ENCODE data around the gene HSPA12B. TPM values are rescaled to one million over a fixed set of nuclear protein-coding genes. Genes with fewer than 3 reads are reported as not detected.

Gene HSPA12B
- total and polyA plus RNA-seq, 8 donors = 14.6 to 31.8 (median 22.9) TPM

GRCh38 chr20:3765171-3765882 lies 32.8 kb downstream of the HSPA12B start:
- DNase-seq = no peak
- no peak for TF ChIP-seq CTCF (IDR thresholded peaks at IDR 0.05)
- ATAC-seq = no peak
- Histone ChIP-seq H3K4me3 (no peak overlapping the region), H3K36me3 (no peaks in the 10 kb centered on the region), H3K27me3 (no peaks in the 10 kb centered on the region), H3K4me1 (peaks cover 9 to 52% of the 10 kb centered on the region in 2 donors), H3K27ac (peak overlapping the region in 1 of 2 donors; percentile 65), H3K9me3 (no peaks in the 10 kb centered on the region)
- intact Hi-C loops (cut with DNase I) = no loop called here

- no peak overlapping the region for H3K27ac ChIP-seq
- peaks cover 9 to 52% of the 10 kb centered on the region in 2 donors for H3K4me1 ChIP-seq
- intact Hi-C loops (cut with DNase I) = no loop called here
- TF ChIP-seq CTCF (IDR thresholded peaks at IDR 0.05) = no peak
- ATAC-seq = no peak
- H3K9me3 ChIP-seq = no peaks in the 10 kb centered on the region
- no peaks in the 10 kb centered on the region for H3K27me3 ChIP-seq
- no peak for DNase-seq
- no peaks in the 10 kb centered on the region for H3K36me3 ChIP-seq
- H3K4me3 ChIP-seq = peak overlapping the region; percentile 62 to 70
These were observed 34.1 kb downstream of the HSPA12B start for GRCh38 chr20:3766422-3767109.

GRCh38 chr20:3767110-3767426 lies 34.6 kb downstream of the HSPA12B start:
- intact Hi-C loops (cut with DNase I) = no loop called here

GRCh38 chr20:3767427-3768341 lies 35.2 kb downstream of the HSPA12B start, which contains the start of gene ADISSP:
Gene ADISSP (minus strand): TSS chr20:3767753. CDS start chr20:3760100, 7,653 bp downstream.
- ATAC-seq (peak; percentile 96), DNase-seq (peak; percentile 98 to 100 (median 99))
- peak within 1 kb of the TSS; percentile 62 to 70 for H3K4me3 ChIP-seq
- H3K9me3 ChIP-seq = no peaks in the 10 kb centered on the region
- no peaks in the 10 kb centered on the region for H3K27me3 ChIP-seq
- TF ChIP-seq CTCF (IDR thresholded peaks at IDR 0.05) = no peak
- H3K36me3 ChIP-seq = no peaks in the 10 kb centered on the region
- intact Hi-C loops (cut with DNase I) = no loop called here
- peaks cover 9 to 52% of the 10 kb centered on the region in 2 donors for H3K4me1 ChIP-seq
- peak within 1 kb of the TSS; percentile 82 to 95 for H3K27ac ChIP-seq

More at GRCh38 chr20:3767110-3767426, 34.6 kb downstream of the HSPA12B start:
- Histone ChIP-seq H3K27ac (peak overlapping the region in 1 of 2 donors; percentile 95), H3K4me1 (peaks cover 9 to 52% of the 10 kb centered on the region in 2 donors), H3K36me3 (no peaks in the 10 kb centered on the region), H3K9me3 (no peaks in the 10 kb centered on the region), H3K4me3 (peak overlapping the region; percentile 62 to 70), H3K27me3 (no peaks in the 10 kb centered on the region)
- DNase-seq = peak in 2 of 4 donors; percentile 43 to 75
- no peak for TF ChIP-seq CTCF (IDR thresholded peaks at IDR 0.05)
- ATAC-seq = no peak

Data from left lung (tissue), 10 donors.